ENCODE data around the gene DMRT2. TPM values are rescaled to one million over a fixed set of nuclear protein-coding genes. Genes with fewer than 3 reads are reported as not detected.

DMRT2 gene
- total and polyA plus RNA-seq, 2 donors (not counting 3 experiments of a cell fraction or from before 2014, with no cell fraction given) = not detected

- no peak overlapping the region for H2AFZ ChIP-seq (ENCODE audit: low read depth, low read length)
- no peak overlapping the region for H3K4me2 ChIP-seq (ENCODE audit: insufficient read depth, low read length)
- H3K9me3 ChIP-seq (replicated peaks; ENCODE audit: control insufficient read depth, insufficient read depth, low read length) = no peaks in the 10 kb centered on the region
- no peak overlapping the region for H3K27ac ChIP-seq (ENCODE audit: insufficient read depth, low read depth, low read length)
- H3K79me2 ChIP-seq (ENCODE audit: control insufficient read depth, insufficient read depth, low read length) = no peaks in the 10 kb centered on the region
- H3K4me3 ChIP-seq (replicated peaks in 1 of 3; ENCODE audit: insufficient read depth in 1 of 3, low read depth in 1 of 3, low read length in 3 of 3) = no peak overlapping the region
- TF ChIP-seq CTCF (IDR thresholded peaks at IDR 0.05; ENCODE audit: extremely low read depth in 1 of 2, insufficient read depth in 1 of 2, low read depth in 1 of 2, low read length in 2 of 2) (no peak), EZH2 (IDR thresholded peaks at IDR 0.05; ENCODE audit: borderline replicate concordance, low read depth, low read length, severe bottlenecking) (peak; percentile 54), POLR2A (IDR thresholded peaks at IDR 0.05; ENCODE audit: low read depth, low read length) (no peak), POLR2AphosphoS5 (IDR thresholded peaks at IDR 0.05; ENCODE audit: insufficient read depth, low read depth, low read length) (no peak), MAX (IDR thresholded peaks at IDR 0.05; ENCODE audit: insufficient read depth, insufficient read length) (no peak), FOS (IDR thresholded peaks at IDR 0.05; ENCODE audit: borderline replicate concordance, insufficient read depth, low read length) (no peak), MYC (IDR thresholded peaks at IDR 0.05; ENCODE audit: low read depth, low read length) (no peak)
- peaks cover 55 to 63% of the 10 kb centered on the region in 2 experiments for H3K27me3 ChIP-seq (ENCODE audit: control insufficient read depth in 2 of 2, insufficient read depth in 2 of 2, low read length in 2 of 2)
- BruUV-seq (replicated peaks) = no TSS peak
- H3K9me1 ChIP-seq (replicated peaks; ENCODE audit: control insufficient read depth, extremely low read depth, insufficient read depth, low read length) = no peaks in the 10 kb centered on the region
- dilution Hi-C loops (cut with MboI; ENCODE audit: extremely low pct_ligation_motif_present, low sequenced_read_pairs) = no loop called here
- CTCF ChIA-PET = interaction anchor here (1.6 kb wide), 1 partner anchor 43 kb away, joined by 4 read pairs; no protein-coding TSS in a partner anchor
- FAIRE-seq = no peak
- H4K20me1 ChIP-seq (replicated peaks; ENCODE audit: control insufficient read depth, extremely low read depth, insufficient read depth, low read length) = no peaks in the 10 kb centered on the region
- POLR2A ChIA-PET = no interaction called here
- intact Hi-C loops (cut with micrococcal nuclease) = no loop called here
- no peaks in the 10 kb centered on the region for H3K4me1 ChIP-seq (ENCODE audit: control insufficient read depth, extremely low read depth, insufficient read depth, low read length)
- H3K9ac ChIP-seq (replicated peaks; ENCODE audit: extremely low read depth, insufficient read depth, low read length) = no peak overlapping the region
- no peaks in the 10 kb centered on the region for H3K36me3 ChIP-seq (ENCODE audit: control insufficient read depth in 2 of 2, extremely low read depth in 1 of 2, insufficient read depth in 2 of 2, low read length in 2 of 2)
- no peak for DNase-seq (ENCODE audit: low read depth, low spot score)
These were observed 3.1 kb downstream of the DMRT2 start for GRCh38 chr9:1053282-1053621.
